ENCODE measurements around the gene FAM98A. TPM values are rescaled to one million over a fixed set of nuclear protein-coding genes. Genes with fewer than 3 reads are reported as not detected.

FAM98A gene
- total and polyA plus RNA-seq, 2 of the 4 experiments (the other 2 are of a cell fraction): 113 to 131 TPM

DNA sequence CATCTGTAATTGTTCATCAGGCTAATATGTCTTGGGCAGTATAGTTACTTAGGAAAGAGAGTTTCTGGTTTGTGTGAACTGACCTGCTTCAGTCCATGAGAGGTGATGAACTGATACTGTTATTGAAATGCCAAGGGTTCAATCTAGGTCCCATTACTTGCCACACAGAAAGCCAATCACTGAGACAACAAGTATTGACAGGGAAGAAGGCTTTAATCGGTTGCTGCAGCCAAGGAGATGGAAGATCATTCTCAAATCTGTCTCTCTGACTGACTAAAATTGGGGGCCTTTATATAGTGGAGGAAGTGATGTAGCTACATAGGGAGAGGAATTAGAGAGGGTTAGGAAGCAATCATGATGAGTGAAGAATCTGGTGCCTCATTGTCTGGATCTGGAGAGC is 19.9 kb upstream of the FAM98A start:
- Histone ChIP-seq H2BK120ac (ENCODE audit: low read depth, low read length) (no peak overlapping the region), H3K79me1 (ENCODE audit: low read depth in 1 of 2, low read length in 2 of 2) (no peaks in the 10 kb centered on the region), H3K14ac (replicated peaks; ENCODE audit: low read depth, low read length) (no peak overlapping the region), H3K4ac (ENCODE audit: low read depth, low read length) (no peak overlapping the region), H2BK5ac (ENCODE audit: low read depth, low read length, poor library complexity, severe bottlenecking) (no peak overlapping the region), H3K9ac (ENCODE audit: low read depth, low read length) (no peak overlapping the region), H3K18ac (ENCODE audit: low read depth, low read length) (no peak overlapping the region), H4K91ac (ENCODE audit: insufficient read depth, low read depth, low read length) (no peak overlapping the region), H3K4me3 (ENCODE audit: insufficient read depth, low read depth, low read length) (no peak overlapping the region), H2AFZ (replicated peaks; ENCODE audit: low read length, poor library complexity) (no peak overlapping the region), H3K4me1 (ENCODE audit: control insufficient read depth, insufficient read depth, low read length) (no peaks in the 10 kb centered on the region), H2BK20ac (ENCODE audit: low read depth, low read length) (no peak overlapping the region), H2BK15ac (ENCODE audit: low read depth, low read length) (no peak overlapping the region), H4K5ac (ENCODE audit: low read depth, low read length) (no peak overlapping the region), H2AK5ac (ENCODE audit: low read depth, low read length) (no peak overlapping the region), H2AK9ac (replicated peaks; ENCODE audit: low read depth, low read length, poor library complexity) (no peak overlapping the region), H3K27me3 (ENCODE audit: control insufficient read depth, insufficient read depth, low read length) (no peaks in the 10 kb centered on the region), H3K56ac (ENCODE audit: extremely low read depth, insufficient read depth, low read length) (no peak overlapping the region), H3K23ac (ENCODE audit: low read depth, low read length) (no peak overlapping the region), H4K8ac (ENCODE audit: low read depth in 2 of 2, low read length in 2 of 2) (no peak overlapping the region), H3K36me3 (ENCODE audit: control insufficient read depth, insufficient read depth, low read length) (no peaks in the 10 kb centered on the region), H3K9me1 (ENCODE audit: insufficient read depth, low read length) (no peaks in the 10 kb centered on the region), H4K20me1 (ENCODE audit: insufficient read depth, low read length) (no peaks in the 10 kb centered on the region), H3K27ac (ENCODE audit: insufficient read depth, low read length) (no peak overlapping the region), H3K9me3 (ENCODE audit: control insufficient read depth, insufficient read depth, low read length) (no peaks in the 10 kb centered on the region), H3K4me2 (ENCODE audit: low read depth, low read length) (no peak overlapping the region)
- no TSS peak for BruUV-seq (replicated peaks)
- intact Hi-C loops (cut with micrococcal nuclease) (no loop called here), dilution Hi-C loops (cut with HindIII; ENCODE audit: low sequenced_read_pairs, unreplicated experiment) (no loop called here), in situ Hi-C loops (cut with MboI; ENCODE audit: low sequenced_read_pairs) (no loop called here)
- ATAC-seq (ENCODE audit: low read depth): no peak
- ChIA-PET POLR2A (ENCODE audit: unreplicated experiment) (no interaction called here), CTCF (no interaction called here)
- TF ChIP-seq RCOR1 (IDR thresholded peaks at IDR 0.05; ENCODE audit: insufficient replicate concordance, low read length): no peak
- no peak for TF ChIP-seq BHLHE40 (IDR thresholded peaks at IDR 0.05; ENCODE audit: low read depth, low read length)
- TF ChIP-seq, protein P1, sequence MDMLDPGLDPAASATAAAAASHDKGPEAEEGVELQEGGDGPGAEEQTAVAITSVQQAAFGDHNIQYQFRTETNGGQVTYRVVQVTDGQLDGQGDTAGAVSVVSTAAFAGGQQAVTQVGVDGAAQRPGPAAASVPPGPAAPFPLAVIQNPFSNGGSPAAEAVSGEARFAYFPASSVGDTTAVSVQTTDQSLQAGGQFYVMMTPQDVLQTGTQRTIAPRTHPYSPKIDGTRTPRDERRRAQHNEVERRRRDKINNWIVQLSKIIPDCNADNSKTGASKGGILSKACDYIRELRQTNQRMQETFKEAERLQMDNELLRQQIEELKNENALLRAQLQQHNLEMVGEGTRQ (IDR thresholded peaks at IDR 0.05; ENCODE audit: low read depth, low read length): no peak
- TF ChIP-seq MXI1 (IDR thresholded peaks at IDR 0.05; ENCODE audit: borderline replicate concordance, low read depth, low read length): no peak
- DNase-seq: no peak
- no CpG with 5 or more reads among the region's 1 CpG for WGBS, 2 experiments (ENCODE audit: extremely low coverage in 2 of 2, insufficient read length in 1 of 2)

All from IMR-90 (cell line).